Endothelial cell (in vitro differentiated cells): ENCODE results near the gene GNAZ. TPM values are rescaled to one million over a fixed set of nuclear protein-coding genes. Genes with fewer than 3 reads are reported as not detected.

ENCODE experiments used
- DNase-seq: peaks from one replicate; pipeline ENCODE4 v3.0.0; 2021; ENCODE audit warnings: low spot score
- H3K27ac Mint-ChIP-seq: one replicate; pipeline ENCODE4 v1.8.0; 2021; ENCODE audit warnings: mixed read lengths, inconsistent platforms; ENCODE audit not compliant: unreplicated experiment
- H3K27me3 Mint-ChIP-seq: one replicate; pipeline ENCODE4 v1.8.0; 2021; ENCODE audit warnings: mild to moderate bottlenecking, moderate library complexity, mixed read lengths, inconsistent platforms; ENCODE audit not compliant: unreplicated experiment
- H3K36me3 Mint-ChIP-seq: one replicate; pipeline ENCODE4 v1.8.0; 2021; ENCODE audit warnings: mild to moderate bottlenecking, low read depth, mixed read lengths, inconsistent platforms; ENCODE audit not compliant: unreplicated experiment
- H3K4me1 Mint-ChIP-seq: one replicate; pipeline ENCODE4 v1.8.0; 2021; ENCODE audit warnings: mild to moderate bottlenecking, mixed read lengths, inconsistent platforms; ENCODE audit not compliant: unreplicated experiment
- H3K4me3 Mint-ChIP-seq: one replicate; pipeline ENCODE4 v1.8.0; 2021; ENCODE audit warnings: mild to moderate bottlenecking, mixed read lengths, inconsistent platforms; ENCODE audit not compliant: unreplicated experiment
- H3K9me3 Mint-ChIP-seq: one replicate; pipeline ENCODE4 v1.8.0; 2021; ENCODE audit warnings: mixed read lengths, inconsistent platforms; ENCODE audit not compliant: unreplicated experiment
- total RNA-seq: library from RNA; stranded (reverse); fragmentation: NEBNext Ultra II Directional; extraction: Animal tissue kit (Norgen Biotek cat#: 25700); gene quantifications from one replicate; pipeline ENCODE4 v1.2.1, GENCODE V29; 2021; ENCODE audit not compliant: unreplicated experiment
- TF ChIP-seq, protein P1 (sequence below): fragments of 200-600 bp; sonication (generic); IDR thresholded peaks from one replicate; pipeline ENCODE4 v1.5.0; 2021; ENCODE audit warnings: antibody characterized with exemption; ENCODE audit not compliant: unreplicated experiment

GNAZ gene
- total RNA-seq, 1 donor from 2014 or later: 0.21 TPM

DNA sequence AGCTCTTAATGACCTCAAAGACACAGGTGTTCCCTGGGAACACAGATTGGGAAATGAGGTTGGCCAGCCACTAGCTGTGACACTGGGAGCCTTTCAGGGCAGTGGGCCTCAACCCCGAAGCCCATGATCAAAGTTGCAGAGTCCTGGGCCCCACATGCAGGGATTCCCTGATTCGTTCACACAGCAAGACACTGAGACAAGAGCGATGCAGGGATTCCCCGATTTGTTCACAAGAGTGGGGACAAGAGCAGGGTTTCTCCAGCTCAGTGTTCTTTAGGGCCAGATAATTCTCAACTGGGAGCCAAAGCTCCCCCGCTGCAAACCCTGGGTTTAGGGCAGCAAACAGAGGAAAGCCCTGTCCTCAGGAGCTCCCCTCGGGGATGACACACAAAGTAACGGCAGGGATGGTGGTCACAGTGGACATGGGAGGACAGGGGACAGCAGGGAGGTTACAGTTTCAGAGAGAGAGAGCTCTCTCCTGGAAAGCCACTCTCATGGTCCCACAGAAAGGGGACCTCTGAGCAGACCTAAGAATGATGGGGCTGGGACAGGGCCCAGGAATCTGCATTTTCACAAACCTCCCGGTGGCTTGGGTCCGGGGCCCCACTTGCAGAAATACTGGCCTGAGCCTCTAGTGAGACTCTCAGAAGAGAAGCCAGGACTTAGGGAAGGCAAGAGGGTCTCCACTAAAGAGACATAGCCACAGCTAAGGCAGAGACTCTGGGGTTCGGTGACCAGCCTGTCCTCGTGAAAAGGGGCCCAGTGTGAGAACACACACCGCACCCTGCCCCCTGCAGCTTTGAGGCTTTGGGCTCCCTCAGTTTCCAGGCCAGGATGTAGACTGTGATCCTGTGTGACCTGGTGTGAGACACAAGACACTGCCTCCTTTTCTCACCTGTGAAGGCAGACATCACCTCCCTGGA, 7.4 kb upstream of the GNAZ start:
- H3K4me1 Mint-ChIP-seq: no peaks in the 10 kb centered on the region
- no peak for DNase-seq
- no peak overlapping the region for H3K4me3 Mint-ChIP-seq
- no peaks in the 10 kb centered on the region for H3K36me3 Mint-ChIP-seq
- TF ChIP-seq, protein P1, sequence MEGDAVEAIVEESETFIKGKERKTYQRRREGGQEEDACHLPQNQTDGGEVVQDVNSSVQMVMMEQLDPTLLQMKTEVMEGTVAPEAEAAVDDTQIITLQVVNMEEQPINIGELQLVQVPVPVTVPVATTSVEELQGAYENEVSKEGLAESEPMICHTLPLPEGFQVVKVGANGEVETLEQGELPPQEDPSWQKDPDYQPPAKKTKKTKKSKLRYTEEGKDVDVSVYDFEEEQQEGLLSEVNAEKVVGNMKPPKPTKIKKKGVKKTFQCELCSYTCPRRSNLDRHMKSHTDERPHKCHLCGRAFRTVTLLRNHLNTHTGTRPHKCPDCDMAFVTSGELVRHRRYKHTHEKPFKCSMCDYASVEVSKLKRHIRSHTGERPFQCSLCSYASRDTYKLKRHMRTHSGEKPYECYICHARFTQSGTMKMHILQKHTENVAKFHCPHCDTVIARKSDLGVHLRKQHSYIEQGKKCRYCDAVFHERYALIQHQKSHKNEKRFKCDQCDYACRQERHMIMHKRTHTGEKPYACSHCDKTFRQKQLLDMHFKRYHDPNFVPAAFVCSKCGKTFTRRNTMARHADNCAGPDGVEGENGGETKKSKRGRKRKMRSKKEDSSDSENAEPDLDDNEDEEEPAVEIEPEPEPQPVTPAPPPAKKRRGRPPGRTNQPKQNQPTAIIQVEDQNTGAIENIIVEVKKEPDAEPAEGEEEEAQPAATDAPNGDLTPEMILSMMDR: no peak
- no peak overlapping the region for H3K27ac Mint-ChIP-seq
- H3K9me3 Mint-ChIP-seq: no peaks in the 10 kb centered on the region
- H3K27me3 Mint-ChIP-seq: peaks cover 16% of the 10 kb centered on the region

DNA sequence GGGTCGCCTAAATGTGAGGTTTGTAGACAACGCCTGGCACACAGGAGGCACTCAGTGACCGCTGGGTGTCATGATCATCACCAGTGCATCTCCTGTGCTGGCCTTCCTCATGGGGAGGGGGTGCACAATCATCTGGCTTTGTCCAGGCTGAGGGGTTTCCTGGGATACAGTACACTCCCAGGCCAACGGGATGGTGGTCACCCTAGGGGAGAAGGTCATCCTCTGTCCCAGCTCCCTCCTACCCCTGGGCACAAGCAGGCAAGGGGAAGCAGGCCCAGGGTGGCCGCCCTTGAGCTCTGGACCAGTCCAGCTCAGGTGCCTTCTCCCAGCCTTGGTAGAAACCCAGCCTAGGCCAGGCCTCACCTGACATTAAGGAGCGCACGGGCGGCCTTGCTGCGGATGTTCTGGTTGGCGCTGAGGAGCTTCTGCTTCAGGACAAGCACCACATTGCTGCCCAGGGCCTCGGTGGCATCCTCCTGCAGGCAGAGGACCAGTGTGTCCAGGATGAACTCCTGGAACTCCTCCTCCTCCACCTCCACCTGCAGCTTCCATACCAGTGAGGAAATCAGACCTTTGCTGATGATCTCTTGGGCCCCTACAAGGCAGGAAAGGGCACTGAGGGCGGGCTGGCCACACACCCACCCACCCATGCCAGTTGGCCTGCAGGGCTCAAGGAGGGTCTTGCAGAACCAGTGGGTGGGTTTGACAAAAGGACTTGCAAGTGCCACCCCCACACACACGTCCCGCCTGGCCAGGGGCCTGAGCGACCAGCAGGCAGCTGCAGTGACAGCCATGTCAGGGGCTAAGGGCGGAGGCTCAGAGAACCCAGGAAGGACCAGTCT, 6.6 kb upstream of the GNAZ start:
- Mint-ChIP-seq H3K27me3 (peaks cover 21% of the 10 kb centered on the region), H3K27ac (no peak overlapping the region), H3K9me3 (no peaks in the 10 kb centered on the region), H3K4me1 (no peaks in the 10 kb centered on the region), H3K36me3 (no peaks in the 10 kb centered on the region), H3K4me3 (no peak overlapping the region)
- no peak for DNase-seq
- TF ChIP-seq, protein P1: no peak

GRCh38 chr22:23064381-23065068, 5.8 kb upstream of the GNAZ start:
- Mint-ChIP-seq H3K27me3 (peaks cover 26% of the 10 kb centered on the region), H3K9me3 (no peaks in the 10 kb centered on the region), H3K4me1 (no peaks in the 10 kb centered on the region), H3K27ac (no peak overlapping the region), H3K4me3 (no peak overlapping the region), H3K36me3 (no peaks in the 10 kb centered on the region)
- TF ChIP-seq, protein P1: no peak
- DNase-seq: no peak

DNA sequence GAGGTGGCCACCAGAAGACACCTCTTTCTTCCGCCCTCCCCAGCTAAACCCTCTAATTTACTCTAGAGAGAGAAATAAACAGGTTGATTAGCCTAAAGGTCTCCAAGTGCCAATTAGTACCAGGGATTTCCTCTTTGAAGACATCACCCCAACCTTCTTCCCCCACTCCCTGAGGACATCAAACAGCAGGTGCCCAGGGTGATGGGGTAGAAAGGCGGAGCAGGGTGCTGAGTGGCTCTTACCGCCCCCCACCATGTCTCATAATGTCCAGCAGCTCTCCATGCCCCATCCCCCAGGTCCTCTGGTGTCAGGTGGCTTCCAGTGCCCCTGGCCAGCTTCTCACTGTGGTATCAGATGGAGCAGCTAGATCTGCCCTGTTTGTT, 5.3 kb upstream of the GNAZ start:
- no peaks in the 10 kb centered on the region for H3K4me1 Mint-ChIP-seq

More for the DNA sequence above, 5.3 kb upstream of the GNAZ start:
- no peaks in the 10 kb centered on the region for H3K9me3 Mint-ChIP-seq
- no peak overlapping the region for H3K27ac Mint-ChIP-seq
- TF ChIP-seq, protein P1: no peak
- no peak overlapping the region for H3K4me3 Mint-ChIP-seq
- H3K36me3 Mint-ChIP-seq: no peaks in the 10 kb centered on the region
- peaks cover 28% of the 10 kb centered on the region for H3K27me3 Mint-ChIP-seq
- no peak for DNase-seq
